ENCODE data around the gene SUSD3.
"Not testable (repeated sequence)": the region's sequence is repeated elsewhere in the genome, so short reads cannot be mapped to it uniquely, and the experiment has no call there.

The SUSD3 gene

GRCh38 chr9:93013856-93014582 lies 44.5 kb upstream of the SUSD3 start:
- no peak overlapping the region for H3K4me3 ChIP-seq (ENCODE audit: low read depth, low read length)
- TF ChIP-seq CTCF (IDR thresholded peaks at IDR 0.05; ENCODE audit: low read depth, low read length) = no peak

DNA sequence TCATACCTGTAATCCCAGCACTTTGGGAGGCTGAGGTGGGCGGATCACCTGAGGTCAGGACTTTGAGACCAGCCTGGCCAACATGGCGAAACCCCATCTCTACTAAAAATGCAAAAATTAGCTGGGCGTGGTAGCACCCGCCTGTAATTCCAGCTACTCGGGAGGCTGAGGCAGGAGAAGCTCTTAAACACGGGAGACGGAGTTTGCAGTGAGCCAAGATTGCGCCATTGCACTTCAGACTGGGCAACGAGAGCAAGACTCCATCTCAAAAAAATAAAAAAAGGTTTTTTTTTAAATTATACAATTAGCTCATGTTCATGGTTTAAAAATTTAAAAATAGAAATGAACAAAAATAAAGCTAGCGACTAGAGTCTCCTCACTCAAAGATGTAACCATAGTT lies 43.3 kb upstream of the SUSD3 start:
- not testable (repeated sequence) for H3K4me3 ChIP-seq (ENCODE audit: low read depth, low read length)

DNA sequence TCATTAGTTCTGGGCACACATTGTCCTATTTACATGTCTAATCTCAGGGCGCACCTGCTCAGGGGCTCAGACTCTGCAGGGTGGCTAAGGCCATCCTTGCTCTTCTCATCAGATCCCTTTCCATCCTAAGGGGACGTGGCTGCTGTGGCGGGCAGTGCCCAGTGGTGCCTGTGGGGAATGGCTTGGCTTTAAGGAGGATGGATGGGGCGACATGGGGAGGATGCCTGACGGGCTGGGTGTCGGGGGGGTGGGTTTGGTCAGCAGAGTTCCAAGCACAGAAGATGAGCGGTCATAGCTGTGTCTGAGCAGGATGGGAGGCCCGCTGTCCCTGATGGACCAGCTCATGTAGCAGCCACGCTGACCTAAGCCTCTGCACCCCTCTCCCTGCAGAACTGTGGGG lies 40.9 kb upstream of the SUSD3 start:
- no peak for TF ChIP-seq CTCF (IDR thresholded peaks at IDR 0.05; ENCODE audit: low read depth, low read length)
- H3K4me3 ChIP-seq (ENCODE audit: low read depth, low read length) = no peak overlapping the region

- no peak overlapping the region for H3K4me3 ChIP-seq (ENCODE audit: low read depth, low read length)
- TF ChIP-seq CTCF (IDR thresholded peaks at IDR 0.05; ENCODE audit: low read depth, low read length) = no peak
These were observed 38.4 kb upstream of the SUSD3 start for GRCh38 chr9:93020151-93020550.

GRCh38 chr9:93020771-93021670 lies 37.5 kb upstream of the SUSD3 start:
- no peak for TF ChIP-seq CTCF (IDR thresholded peaks at IDR 0.05; ENCODE audit: low read depth, low read length)
- no peak overlapping the region for H3K4me3 ChIP-seq (ENCODE audit: low read depth, low read length)

- no peak for TF ChIP-seq CTCF (IDR thresholded peaks at IDR 0.05; ENCODE audit: low read depth, low read length)
- no peak overlapping the region for H3K4me3 ChIP-seq (ENCODE audit: low read depth, low read length)
These were observed 36.4 kb upstream of the SUSD3 start for GRCh38 chr9:93022066-93022465.

- no peak for TF ChIP-seq CTCF (IDR thresholded peaks at IDR 0.05; ENCODE audit: low read depth, low read length)
- H3K4me3 ChIP-seq (ENCODE audit: low read depth, low read length) = no peak overlapping the region
These were observed 35.6 kb upstream of the SUSD3 start for GRCh38 chr9:93022721-93023520.
